SK-N-SH (cell line): ENCODE data around the gene DIMT1.

Source experiments
- RFX5 ChIP-seq: IDR thresholded peaks from 2 replicates; pipeline ENCODE4 v1.6.1; 2012; ENCODE audit warnings: mild to moderate bottlenecking, improper control_type of control experiment, low read length
- TCF12 ChIP-seq: IDR thresholded peaks from 2 replicates; pipeline ENCODE4 v1.4.0; 2012
- TF ChIP-seq, protein P1 (sequence below): fragments of 200-600 bp; sonication (generic); IDR thresholded peaks from 2 replicates; pipeline ENCODE4 v1.6.1; 2017; ENCODE audit warnings: antibody characterized with exemption, mild to moderate bottlenecking, moderate library complexity

DNA sequence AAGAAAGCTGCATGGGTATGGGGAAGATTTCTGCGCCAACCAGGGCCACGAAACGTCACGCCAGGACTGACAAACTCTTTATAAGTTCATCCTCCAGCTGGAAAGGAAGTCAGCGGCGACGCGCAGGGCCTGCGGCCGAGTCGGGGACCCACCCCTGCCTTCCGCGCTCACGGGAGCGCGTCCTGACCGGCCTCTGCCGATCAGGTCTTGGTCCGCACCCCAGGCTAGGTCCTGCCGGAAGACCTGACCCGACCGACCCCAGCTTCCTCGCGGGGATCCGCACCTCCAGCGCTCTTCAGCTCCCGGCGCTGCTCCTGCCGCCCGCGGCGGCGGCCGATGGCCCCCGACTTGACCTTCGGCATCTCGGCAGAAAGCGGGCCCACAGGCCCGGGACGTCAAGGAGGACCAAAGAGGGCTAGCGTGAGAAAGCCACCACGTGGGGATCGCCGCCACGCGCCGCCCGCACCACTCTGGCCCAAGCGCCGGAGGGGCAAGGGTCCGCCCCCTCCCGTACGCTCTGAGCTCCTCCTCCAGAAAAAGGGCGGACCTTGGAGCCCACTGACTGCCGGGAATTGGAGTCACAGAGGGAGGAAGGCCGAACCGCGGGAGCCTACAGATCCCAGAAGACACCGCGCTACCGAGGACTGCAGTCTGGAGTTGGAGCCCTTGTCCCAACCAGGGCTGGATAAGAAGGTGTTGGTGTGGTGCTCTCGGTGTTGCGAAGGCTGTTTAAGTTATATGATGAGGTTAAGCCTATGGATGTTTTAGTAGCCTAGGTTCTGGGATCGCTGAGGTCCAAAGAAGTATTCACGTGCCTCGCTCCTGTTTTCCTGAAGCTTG, at the start of gene DIMT1:
- TF ChIP-seq TCF12: no peak
- TF ChIP-seq, protein P1, sequence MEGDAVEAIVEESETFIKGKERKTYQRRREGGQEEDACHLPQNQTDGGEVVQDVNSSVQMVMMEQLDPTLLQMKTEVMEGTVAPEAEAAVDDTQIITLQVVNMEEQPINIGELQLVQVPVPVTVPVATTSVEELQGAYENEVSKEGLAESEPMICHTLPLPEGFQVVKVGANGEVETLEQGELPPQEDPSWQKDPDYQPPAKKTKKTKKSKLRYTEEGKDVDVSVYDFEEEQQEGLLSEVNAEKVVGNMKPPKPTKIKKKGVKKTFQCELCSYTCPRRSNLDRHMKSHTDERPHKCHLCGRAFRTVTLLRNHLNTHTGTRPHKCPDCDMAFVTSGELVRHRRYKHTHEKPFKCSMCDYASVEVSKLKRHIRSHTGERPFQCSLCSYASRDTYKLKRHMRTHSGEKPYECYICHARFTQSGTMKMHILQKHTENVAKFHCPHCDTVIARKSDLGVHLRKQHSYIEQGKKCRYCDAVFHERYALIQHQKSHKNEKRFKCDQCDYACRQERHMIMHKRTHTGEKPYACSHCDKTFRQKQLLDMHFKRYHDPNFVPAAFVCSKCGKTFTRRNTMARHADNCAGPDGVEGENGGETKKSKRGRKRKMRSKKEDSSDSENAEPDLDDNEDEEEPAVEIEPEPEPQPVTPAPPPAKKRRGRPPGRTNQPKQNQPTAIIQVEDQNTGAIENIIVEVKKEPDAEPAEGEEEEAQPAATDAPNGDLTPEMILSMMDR: no peak
- no peak for TF ChIP-seq RFX5
